H1 (cell line): ENCODE measurements around the gene RANGRF. TPM values are rescaled to one million over a fixed set of nuclear protein-coding genes. Genes with fewer than 3 reads are reported as not detected.

ENCODE experiments used
- ASH2L ChIP-seq: fragments of 200-600, 300-600 bp; sonication (generic); IDR thresholded peaks from one replicate; pipeline ENCODE4 v1.7.1; 2017; ENCODE audit warnings: low read length
- CREB1 ChIP-seq: IDR thresholded peaks from 2 replicates; pipeline ENCODE4 v1.6.1; 2012; ENCODE audit warnings: inconsistent platforms
- HDAC6 ChIP-seq: IDR thresholded peaks from one replicate; pipeline ENCODE4 v1.7.1; 2012; ENCODE audit warnings: low read depth, mild to moderate bottlenecking, inconsistent platforms, low read length, moderate library complexity
- JUN ChIP-seq: IDR thresholded peaks from 2 replicates; pipeline ENCODE4 v1.6.1; 2011; ENCODE audit warnings: low read depth, mild to moderate bottlenecking, improper control_type of control experiment, low read length
- MAFK ChIP-seq: IDR thresholded peaks from 2 replicates; pipeline ENCODE4 v1.6.1; 2012; ENCODE audit warnings: low read depth, mild to moderate bottlenecking, improper control_type of control experiment, low read length
- NRF1 ChIP-seq: IDR thresholded peaks from 2 replicates; pipeline ENCODE4 v1.6.1; 2011; ENCODE audit warnings: mild to moderate bottlenecking, low read depth, low read length, improper control_type of control experiment
- POU5F1 ChIP-seq: IDR thresholded peaks from 2 replicates; pipeline ENCODE4 v1.6.1; 2011; ENCODE audit warnings: low read depth, mild to moderate bottlenecking, low read length, moderate library complexity
- RXRA ChIP-seq: IDR thresholded peaks from 2 replicates; pipeline ENCODE4 v1.6.1; 2011; ENCODE audit warnings: low read depth, mild to moderate bottlenecking, low read length, moderate library complexity; ENCODE audit not compliant: insufficient read depth
- polyA plus RNA-seq, 7 experiments: library from polyadenylated mRNA; depleted of rRNA in 3 of 7; stranded (reverse) in 5 of 7; unstranded in 2 of 7; fragments of >200 nt in 5 of 7; fragments of 200-250 nt in 2 of 7; gene quantifications; 1 replicate in 5 of 7; 2 replicates in 1 of 7; 4 replicates in 1 of 7; pipeline versions ENCODE4 v1.2.1 to v1.2.3, GENCODE V29; 2011 to 2013; ENCODE audit warnings: missing spikeins in 2 of 7, mixed read lengths in 2 of 7
- total RNA-seq: library from RNA; stranded (reverse); fragmentation: NEBNext Ultra II Directional; extraction: Animal tissue kit (Norgen Biotek cat#: 25700); gene quantifications from 2 replicates; pipeline ENCODE4 v1.2.1, GENCODE V29; 2021
- TF ChIP-seq, protein P1 (sequence below): fragments of 300-600 bp; sonication (generic); IDR thresholded peaks from 2 replicates; pipeline ENCODE4 v1.7.1; 2012; ENCODE audit warnings: low read length, moderate library complexity, mild to moderate bottlenecking, inconsistent platforms; ENCODE audit not compliant: insufficient replicate concordance
- TF ChIP-seq, protein P2 (sequence below): IDR thresholded peaks from 2 replicates; pipeline ENCODE4 v1.6.1; 2012; ENCODE audit warnings: low read length, inconsistent platforms

RANGRF gene
- total and polyA plus RNA-seq, 2 of the 8 experiments (the other 6 are each of a cell fraction or from before 2014, with no cell fraction given), result 36.9 to 49.6 TPM

DNA sequence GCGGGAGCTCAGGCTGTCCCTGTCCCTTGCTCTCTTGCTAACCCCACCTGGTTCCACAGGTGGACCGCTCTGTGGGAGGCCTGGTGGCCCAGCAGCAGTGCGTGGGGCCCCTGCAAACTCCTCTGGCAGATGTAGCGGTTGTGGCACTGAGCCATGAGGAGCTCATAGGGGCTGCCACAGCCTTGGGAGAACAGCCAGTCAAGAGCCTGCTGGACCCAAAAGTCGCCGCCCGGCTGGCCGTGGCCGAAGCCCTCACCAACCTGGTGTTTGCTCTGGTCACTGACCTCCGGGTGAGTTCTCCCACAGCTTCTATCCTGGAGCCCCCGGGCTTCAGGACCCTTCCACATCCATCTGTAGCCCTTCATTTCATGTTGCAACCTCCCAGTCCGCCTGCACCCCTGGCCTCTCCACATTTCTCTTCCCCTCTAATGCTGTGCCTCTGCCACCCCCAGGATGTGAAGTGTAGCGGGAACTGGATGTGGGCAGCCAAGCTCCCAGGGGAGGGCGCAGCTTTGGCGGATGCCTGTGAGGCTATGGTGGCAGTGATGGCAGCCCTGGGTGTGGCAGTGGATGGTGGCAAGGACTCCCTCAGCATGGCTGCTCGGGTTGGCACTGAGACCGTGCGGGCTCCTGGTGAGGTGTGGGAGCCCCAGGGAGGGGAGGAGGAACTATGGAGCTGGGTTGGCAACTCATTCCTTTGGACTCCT, 23.5 kb upstream of the RANGRF start (continued):
- TF ChIP-seq, protein P1, sequence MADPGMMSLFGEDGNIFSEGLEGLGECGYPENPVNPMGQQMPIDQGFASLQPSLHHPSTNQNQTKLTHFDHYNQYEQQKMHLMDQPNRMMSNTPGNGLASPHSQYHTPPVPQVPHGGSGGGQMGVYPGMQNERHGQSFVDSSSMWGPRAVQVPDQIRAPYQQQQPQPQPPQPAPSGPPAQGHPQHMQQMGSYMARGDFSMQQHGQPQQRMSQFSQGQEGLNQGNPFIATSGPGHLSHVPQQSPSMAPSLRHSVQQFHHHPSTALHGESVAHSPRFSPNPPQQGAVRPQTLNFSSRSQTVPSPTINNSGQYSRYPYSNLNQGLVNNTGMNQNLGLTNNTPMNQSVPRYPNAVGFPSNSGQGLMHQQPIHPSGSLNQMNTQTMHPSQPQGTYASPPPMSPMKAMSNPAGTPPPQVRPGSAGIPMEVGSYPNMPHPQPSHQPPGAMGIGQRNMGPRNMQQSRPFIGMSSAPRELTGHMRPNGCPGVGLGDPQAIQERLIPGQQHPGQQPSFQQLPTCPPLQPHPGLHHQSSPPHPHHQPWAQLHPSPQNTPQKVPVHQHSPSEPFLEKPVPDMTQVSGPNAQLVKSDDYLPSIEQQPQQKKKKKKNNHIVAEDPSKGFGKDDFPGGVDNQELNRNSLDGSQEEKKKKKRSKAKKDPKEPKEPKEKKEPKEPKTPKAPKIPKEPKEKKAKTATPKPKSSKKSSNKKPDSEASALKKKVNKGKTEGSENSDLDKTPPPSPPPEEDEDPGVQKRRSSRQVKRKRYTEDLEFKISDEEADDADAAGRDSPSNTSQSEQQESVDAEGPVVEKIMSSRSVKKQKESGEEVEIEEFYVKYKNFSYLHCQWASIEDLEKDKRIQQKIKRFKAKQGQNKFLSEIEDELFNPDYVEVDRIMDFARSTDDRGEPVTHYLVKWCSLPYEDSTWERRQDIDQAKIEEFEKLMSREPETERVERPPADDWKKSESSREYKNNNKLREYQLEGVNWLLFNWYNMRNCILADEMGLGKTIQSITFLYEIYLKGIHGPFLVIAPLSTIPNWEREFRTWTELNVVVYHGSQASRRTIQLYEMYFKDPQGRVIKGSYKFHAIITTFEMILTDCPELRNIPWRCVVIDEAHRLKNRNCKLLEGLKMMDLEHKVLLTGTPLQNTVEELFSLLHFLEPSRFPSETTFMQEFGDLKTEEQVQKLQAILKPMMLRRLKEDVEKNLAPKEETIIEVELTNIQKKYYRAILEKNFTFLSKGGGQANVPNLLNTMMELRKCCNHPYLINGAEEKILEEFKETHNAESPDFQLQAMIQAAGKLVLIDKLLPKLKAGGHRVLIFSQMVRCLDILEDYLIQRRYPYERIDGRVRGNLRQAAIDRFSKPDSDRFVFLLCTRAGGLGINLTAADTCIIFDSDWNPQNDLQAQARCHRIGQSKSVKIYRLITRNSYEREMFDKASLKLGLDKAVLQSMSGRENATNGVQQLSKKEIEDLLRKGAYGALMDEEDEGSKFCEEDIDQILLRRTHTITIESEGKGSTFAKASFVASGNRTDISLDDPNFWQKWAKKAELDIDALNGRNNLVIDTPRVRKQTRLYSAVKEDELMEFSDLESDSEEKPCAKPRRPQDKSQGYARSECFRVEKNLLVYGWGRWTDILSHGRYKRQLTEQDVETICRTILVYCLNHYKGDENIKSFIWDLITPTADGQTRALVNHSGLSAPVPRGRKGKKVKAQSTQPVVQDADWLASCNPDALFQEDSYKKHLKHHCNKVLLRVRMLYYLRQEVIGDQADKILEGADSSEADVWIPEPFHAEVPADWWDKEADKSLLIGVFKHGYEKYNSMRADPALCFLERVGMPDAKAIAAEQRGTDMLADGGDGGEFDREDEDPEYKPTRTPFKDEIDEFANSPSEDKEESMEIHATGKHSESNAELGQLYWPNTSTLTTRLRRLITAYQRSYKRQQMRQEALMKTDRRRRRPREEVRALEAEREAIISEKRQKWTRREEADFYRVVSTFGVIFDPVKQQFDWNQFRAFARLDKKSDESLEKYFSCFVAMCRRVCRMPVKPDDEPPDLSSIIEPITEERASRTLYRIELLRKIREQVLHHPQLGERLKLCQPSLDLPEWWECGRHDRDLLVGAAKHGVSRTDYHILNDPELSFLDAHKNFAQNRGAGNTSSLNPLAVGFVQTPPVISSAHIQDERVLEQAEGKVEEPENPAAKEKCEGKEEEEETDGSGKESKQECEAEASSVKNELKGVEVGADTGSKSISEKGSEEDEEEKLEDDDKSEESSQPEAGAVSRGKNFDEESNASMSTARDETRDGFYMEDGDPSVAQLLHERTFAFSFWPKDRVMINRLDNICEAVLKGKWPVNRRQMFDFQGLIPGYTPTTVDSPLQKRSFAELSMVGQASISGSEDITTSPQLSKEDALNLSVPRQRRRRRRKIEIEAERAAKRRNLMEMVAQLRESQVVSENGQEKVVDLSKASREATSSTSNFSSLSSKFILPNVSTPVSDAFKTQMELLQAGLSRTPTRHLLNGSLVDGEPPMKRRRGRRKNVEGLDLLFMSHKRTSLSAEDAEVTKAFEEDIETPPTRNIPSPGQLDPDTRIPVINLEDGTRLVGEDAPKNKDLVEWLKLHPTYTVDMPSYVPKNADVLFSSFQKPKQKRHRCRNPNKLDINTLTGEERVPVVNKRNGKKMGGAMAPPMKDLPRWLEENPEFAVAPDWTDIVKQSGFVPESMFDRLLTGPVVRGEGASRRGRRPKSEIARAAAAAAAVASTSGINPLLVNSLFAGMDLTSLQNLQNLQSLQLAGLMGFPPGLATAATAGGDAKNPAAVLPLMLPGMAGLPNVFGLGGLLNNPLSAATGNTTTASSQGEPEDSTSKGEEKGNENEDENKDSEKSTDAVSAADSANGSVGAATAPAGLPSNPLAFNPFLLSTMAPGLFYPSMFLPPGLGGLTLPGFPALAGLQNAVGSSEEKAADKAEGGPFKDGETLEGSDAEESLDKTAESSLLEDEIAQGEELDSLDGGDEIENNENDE, result no peak
- TF ChIP-seq MAFK, result no peak
- TF ChIP-seq JUN, result no peak
- no peak for TF ChIP-seq HDAC6
- TF ChIP-seq POU5F1, result no peak
- no peak for TF ChIP-seq NRF1
- TF ChIP-seq ASH2L, result no peak
- TF ChIP-seq CREB1, result no peak
- TF ChIP-seq, protein P2, sequence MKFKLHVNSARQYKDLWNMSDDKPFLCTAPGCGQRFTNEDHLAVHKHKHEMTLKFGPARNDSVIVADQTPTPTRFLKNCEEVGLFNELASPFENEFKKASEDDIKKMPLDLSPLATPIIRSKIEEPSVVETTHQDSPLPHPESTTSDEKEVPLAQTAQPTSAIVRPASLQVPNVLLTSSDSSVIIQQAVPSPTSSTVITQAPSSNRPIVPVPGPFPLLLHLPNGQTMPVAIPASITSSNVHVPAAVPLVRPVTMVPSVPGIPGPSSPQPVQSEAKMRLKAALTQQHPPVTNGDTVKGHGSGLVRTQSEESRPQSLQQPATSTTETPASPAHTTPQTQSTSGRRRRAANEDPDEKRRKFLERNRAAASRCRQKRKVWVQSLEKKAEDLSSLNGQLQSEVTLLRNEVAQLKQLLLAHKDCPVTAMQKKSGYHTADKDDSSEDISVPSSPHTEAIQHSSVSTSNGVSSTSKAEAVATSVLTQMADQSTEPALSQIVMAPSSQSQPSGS, result no peak
- no peak for TF ChIP-seq RXRA
